Smooth muscle cell of the umbilical artery (primary cell): ENCODE measurements around the gene AWAT2. TPM values are rescaled to one million over a fixed set of nuclear protein-coding genes. Genes with fewer than 3 reads are reported as not detected.

Experiments used
- total RNA-seq: library from RNA; depleted of rRNA; stranded (reverse); fragments of >200 nt; gene quantifications from 2 replicates; pipeline ENCODE4 v1.2.3, GENCODE V29; 2014

AWAT2 gene, protein sequence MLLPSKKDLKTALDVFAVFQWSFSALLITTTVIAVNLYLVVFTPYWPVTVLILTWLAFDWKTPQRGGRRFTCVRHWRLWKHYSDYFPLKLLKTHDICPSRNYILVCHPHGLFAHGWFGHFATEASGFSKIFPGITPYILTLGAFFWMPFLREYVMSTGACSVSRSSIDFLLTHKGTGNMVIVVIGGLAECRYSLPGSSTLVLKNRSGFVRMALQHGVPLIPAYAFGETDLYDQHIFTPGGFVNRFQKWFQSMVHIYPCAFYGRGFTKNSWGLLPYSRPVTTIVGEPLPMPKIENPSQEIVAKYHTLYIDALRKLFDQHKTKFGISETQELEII
- total RNA-seq, result not detected in 2 replicates

DNA sequence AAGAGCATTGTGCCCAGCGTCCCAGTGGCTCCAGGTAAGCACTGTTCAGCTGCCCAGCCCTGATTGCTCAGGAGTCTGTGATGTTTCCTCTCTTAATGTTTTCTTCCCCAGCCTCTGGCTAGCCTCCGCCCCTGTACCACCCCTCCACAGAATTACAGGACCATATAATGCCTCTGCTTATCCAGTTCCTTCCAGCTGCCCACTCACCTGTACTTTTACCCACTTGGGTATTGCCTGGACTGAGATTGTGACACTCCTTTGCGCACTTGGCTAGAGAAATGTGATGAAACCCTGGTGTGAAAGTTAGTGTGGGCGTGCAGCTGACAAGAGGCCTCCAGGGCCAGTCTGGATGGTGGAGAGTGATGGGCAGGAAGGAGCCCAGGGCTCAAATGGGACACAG, at the start of gene AWAT2:
TSS of gene AWAT2 (minus strand) at position 14 of the 400 bp plus-strand sequence. CDS start at position 8, 6 bp downstream.

DNA sequence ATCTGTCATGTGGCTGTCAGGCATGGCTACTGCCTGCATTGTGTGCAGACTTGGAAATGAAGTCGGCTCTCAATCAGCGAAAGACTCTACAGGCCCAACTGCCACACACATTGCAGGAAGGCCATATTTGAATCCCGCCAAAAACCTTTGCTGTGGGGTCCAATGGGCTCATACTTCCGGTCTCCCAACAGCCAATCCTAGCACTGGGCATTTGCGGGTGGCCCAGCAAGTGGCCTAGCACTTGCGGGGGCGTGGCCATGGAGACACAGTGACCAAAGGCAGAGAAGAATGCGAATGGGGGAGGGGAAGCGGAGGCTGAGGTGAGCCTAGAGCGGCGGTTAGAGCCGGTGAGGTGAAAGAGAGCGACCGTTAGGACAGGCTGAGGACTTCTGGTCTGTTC, 12.3 kb upstream of the AWAT2 start, which contains the start of gene OTUD6A:
TSS of gene OTUD6A (plus strand) at position 382 of the 400 bp plus-strand sequence. CDS start 68 bp downstream, outside the sequence.

Other genes starting within 250 kb of the AWAT2 start
- gene OTUD6A, start 12.5 kb upstream of the AWAT2 start, total RNA-seq, result not detected in 2 replicates
- gene IGBP1, start 83.5 kb upstream of the AWAT2 start, total RNA-seq, result 55.0 and 81.1 TPM in 2 replicates
- not detected in 2 replicates for gene DGAT2L6, start 127.5 kb upstream of the AWAT2 start, total RNA-seq
- not detected in 2 replicates for gene AWAT1, start 184.7 kb upstream of the AWAT2 start, total RNA-seq
- 0.14 TPM in 1 of 2 replicates, not detected in the other for gene P2RY4, start 210.3 kb upstream of the AWAT2 start, total RNA-seq
- gene ARR3, start 218.4 kb upstream of the AWAT2 start, total RNA-seq, result not detected in 2 replicates
- gene RAB41, start 232.2 kb upstream of the AWAT2 start, total RNA-seq, result not detected in 2 replicates
- gene PDZD11, start 240.0 kb upstream of the AWAT2 start, total RNA-seq, result 41.6 and 44.8 TPM in 2 replicates
- 1.2 and 10.9 TPM in 2 replicates for gene KIF4A, start 240.2 kb upstream of the AWAT2 start, total RNA-seq